GM12878 (cell line): ENCODE results near the gene RADX. TPM values are rescaled to one million over a fixed set of nuclear protein-coding genes. Genes with fewer than 3 reads are reported as not detected.

ENCODE experiments used
- ATAC-seq: fragments of 200-7000 bp; cut with Tn5 transposase; 3 replicates; pipeline ENCODE4 v1.9.1; 2020; ENCODE audit warnings: mild to moderate bottlenecking, moderate library complexity
- BruUV-seq: library from RNA; stranded (reverse); fragments of 400-500 nt; replicated peaks from 2 replicates; lab custom pipeline; 2021; lab: Mats Ljungman, UMichigan
- CTCF ChIA-PET: fragments of 300-600 bp; sonication (Branson Sonifier 250); formaldehyde crosslinking; extraction: SDS; loops from one replicate; lab custom pipeline; 2021; ENCODE audit warnings: inconsistent platforms; lab: Yijun Ruan, JAX
- POLR2A ChIA-PET: fragments of 350-600 bp; formaldehyde crosslinking; extraction: SDS; loops from one replicate; lab custom pipeline; 2021; ENCODE audit warnings: inconsistent platforms; lab: Charles Lee
- RAD21 ChIA-PET: fragments of 300-600 bp; sonication (Branson Sonifier 250); formaldehyde crosslinking; loops from one replicate; lab custom pipeline; 2023; ENCODE audit warnings: antibody characterized with exemption; ENCODE audit not compliant: unreplicated experiment; lab: Charles Lee
- SMC1A ChIA-PET: fragments of 300-600 bp; sonication (Branson Sonifier 250); formaldehyde crosslinking; loops from one replicate; lab custom pipeline; 2023; ENCODE audit not compliant: unreplicated experiment, uncharacterized antibody; lab: Charles Lee
- DNase-seq: peaks from one replicate; pipeline ENCODE4 v3.0.0-alpha.2; 2011; ENCODE audit warnings: low read depth, low spot score
- FAIRE-seq: peaks from 3 replicates; lab custom pipeline; 2011; peaks lifted over from hg19 to GRCh38; lab: Jason Lieb, UNC
- H2AFZ ChIP-seq: 2 replicates; pipeline ENCODE4 v1.6.0; 2011; ENCODE audit warnings: low read depth, low read length, control low read depth; ENCODE audit not compliant: control insufficient read depth
- H3K27ac ChIP-seq: 2 replicates; pipeline ENCODE4 v1.5.1; 2011; ENCODE audit warnings: control low read depth; ENCODE audit not compliant: control insufficient read depth, insufficient read depth
- H3K27me3 ChIP-seq, 2 experiments: replicated peaks in 1 of 2; 2 replicates each; pipeline versions ENCODE4 v1.6.0 to v1.6.1; 2011; ENCODE audit warnings: low read length in 1 of 2; ENCODE audit not compliant: control insufficient read depth in 2 of 2, insufficient read depth in 2 of 2
- H3K36me3 ChIP-seq, 2 experiments: 2 replicates each; pipeline ENCODE4 v1.5.1; 2011; ENCODE audit warnings: low read length in 1 of 2; ENCODE audit not compliant: control insufficient read depth in 2 of 2, insufficient read depth in 2 of 2
- H3K4me1 ChIP-seq: 2 replicates; pipeline ENCODE4 v1.6.1; 2011; ENCODE audit warnings: mild to moderate bottlenecking, low read length, moderate library complexity, mixed read lengths; ENCODE audit not compliant: control insufficient read depth, insufficient read depth
- H3K4me2 ChIP-seq: 2 replicates; pipeline ENCODE4 v1.6.0; 2011; ENCODE audit warnings: control low read depth; ENCODE audit not compliant: control insufficient read depth, insufficient read depth
- H3K4me3 ChIP-seq: fragments of 200-600 bp; sonication (generic); 2 replicates; pipeline ENCODE4 v1.5.1; 2016
- H3K79me2 ChIP-seq: 2 replicates; pipeline ENCODE4 v1.6.0; 2011; ENCODE audit warnings: low read length; ENCODE audit not compliant: control insufficient read depth, insufficient read depth
- H3K9ac ChIP-seq: 2 replicates; pipeline ENCODE4 v1.8.0; 2011; ENCODE audit warnings: low read length, control low read depth, mixed read lengths; ENCODE audit not compliant: control insufficient read depth, insufficient read depth
- H3K9me3 ChIP-seq: replicated peaks from 3 replicates; pipeline ENCODE4 v1.5.1; 2011; ENCODE audit warnings: mild to moderate bottlenecking, low read length; ENCODE audit not compliant: control insufficient read depth, insufficient read depth
- H4K20me1 ChIP-seq: 2 replicates; pipeline ENCODE4 v1.6.0; 2011; ENCODE audit not compliant: control insufficient read depth, insufficient read depth
- CBX3 ChIP-seq: fragments of 200-600 bp; sonication (generic); IDR thresholded peaks from 2 replicates; pipeline ENCODE4 v1.6.1; 2016; ENCODE audit warnings: low read depth, borderline replicate concordance
- CHD4 ChIP-seq: fragments of 200-600 bp; sonication (generic); IDR thresholded peaks from 2 replicates; pipeline ENCODE4 v1.6.1; 2016; ENCODE audit warnings: mild to moderate bottlenecking
- KAT2A ChIP-seq: conservative IDR thresholded peaks from 2 replicates; pipeline ENCODE4 v1.6.1; 2011; ENCODE audit warnings: low read depth, low read length; ENCODE audit not compliant: control insufficient read depth
- KLF5 ChIP-seq: fragments of 450-650 bp; IDR thresholded peaks from 2 replicates; pipeline ENCODE4 v1.6.1; 2014; ENCODE audit warnings: mild to moderate bottlenecking; ENCODE audit not compliant: partially characterized antibody
- PAX5 ChIP-seq: IDR thresholded peaks from 2 replicates; pipeline ENCODE4 v1.6.1; 2011; ENCODE audit warnings: low read depth, low read length, borderline replicate concordance
- SIN3A ChIP-seq: IDR thresholded peaks from 2 replicates; pipeline ENCODE4 v1.6.1; 2012; ENCODE audit warnings: low read depth, low read length, improper control_type of control experiment
- WGBS: methylation state at CpG from one replicate; pipeline ENCODE4 v1.1.6; 2016; ENCODE audit warnings: low lambda C conversion rate; ENCODE audit not compliant: insufficient replicate concordance, insufficient coverage; ENCODE audit errors: missing lambda C conversion rate; 5-methylcytosine and 5-hydroxymethylcytosine counted together
- in situ Hi-C: fragments of 300-500 bp; cut with MboI; formaldehyde crosslinking; loops from 9 replicates; pipeline ENCODE4 v1.14.3; 2018; ENCODE audit warnings: mixed read lengths
- intact Hi-C: fragments of 100-400 bp; cut with micrococcal nuclease; formaldehyde crosslinking; loops from one replicate; pipeline ENCODE4 v1.14.2; 2022; ENCODE audit not compliant: unreplicated experiment
- polyA plus RNA-seq, 11 experiments: library from polyadenylated mRNA; depleted of rRNA in 4 of 11; unstranded in 6 of 11; stranded (reverse) in 5 of 11; fragments of >200 nt; fragmentation: Nextera tagmentation in 4 of 11; fragmentation: Illumina TruSeq in 1 of 11; extraction: Ambion mirVana in 4 of 11; extraction: Trizol in 1 of 11; gene quantifications; 1 replicate in 1 of 11; 2 replicates in 10 of 11; pipeline versions ENCODE4 v1.2.1 to v1.2.3, GENCODE V29; 2011 to 2016; ENCODE audit warnings: inconsistent platforms in 2 of 11, missing spikeins in 2 of 11, low read depth in 1 of 11
- total RNA-seq, 4 experiments: library from RNA; depleted of rRNA in 3 of 4; stranded (reverse); fragments of >200 nt in 3 of 4; fragmentation: Illumina TruSeq in 1 of 4; extraction: Trizol in 1 of 4; gene quantifications; 2 replicates each; pipeline versions ENCODE4 v1.2.1 to v1.2.3, GENCODE V29; 2013 to 2021
- TF ChIP-seq, protein P1 (sequence below): fragments of 450-650 bp; IDR thresholded peaks from 2 replicates; pipeline ENCODE4 v1.6.1; 2017; ENCODE audit warnings: antibody characterized with exemption, mild to moderate bottlenecking, moderate library complexity

RADX gene
- total and polyA plus RNA-seq, 10 of the 15 experiments (the other 5 are each of a cell fraction or from before 2014, with no cell fraction given), result 4.3 to 24.2 (median 12.4) TPM

DNA sequence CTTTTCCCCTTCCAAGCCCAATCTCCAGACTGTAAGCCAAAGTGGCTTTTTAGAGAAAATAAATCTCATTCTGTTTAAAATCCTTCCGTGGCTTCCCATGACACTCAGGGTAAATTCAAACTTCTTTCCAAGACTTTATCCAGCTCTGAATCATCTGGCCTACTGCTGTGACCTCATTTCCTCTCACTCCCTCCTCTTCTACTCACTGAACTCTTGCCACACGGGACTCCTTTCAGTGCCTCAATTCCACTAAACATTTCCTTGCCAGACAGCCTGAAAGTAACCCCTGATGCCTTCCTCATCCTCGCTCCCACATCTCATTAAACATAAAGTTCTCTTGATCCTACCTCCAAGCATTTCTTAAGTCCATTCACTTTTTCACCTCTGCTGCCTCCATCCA lies 86.9 kb downstream of the RADX start:
- H3K27me3 ChIP-seq, result no peaks in the 10 kb centered on the region
- H4K20me1 ChIP-seq, result no peaks in the 10 kb centered on the region
- TF ChIP-seq CHD4, result no peak
- TF ChIP-seq PAX5, result no peak
- TF ChIP-seq CBX3, result no peak
- no peak for TF ChIP-seq KLF5
- no peak for TF ChIP-seq KAT2A
- TF ChIP-seq, protein P1, sequence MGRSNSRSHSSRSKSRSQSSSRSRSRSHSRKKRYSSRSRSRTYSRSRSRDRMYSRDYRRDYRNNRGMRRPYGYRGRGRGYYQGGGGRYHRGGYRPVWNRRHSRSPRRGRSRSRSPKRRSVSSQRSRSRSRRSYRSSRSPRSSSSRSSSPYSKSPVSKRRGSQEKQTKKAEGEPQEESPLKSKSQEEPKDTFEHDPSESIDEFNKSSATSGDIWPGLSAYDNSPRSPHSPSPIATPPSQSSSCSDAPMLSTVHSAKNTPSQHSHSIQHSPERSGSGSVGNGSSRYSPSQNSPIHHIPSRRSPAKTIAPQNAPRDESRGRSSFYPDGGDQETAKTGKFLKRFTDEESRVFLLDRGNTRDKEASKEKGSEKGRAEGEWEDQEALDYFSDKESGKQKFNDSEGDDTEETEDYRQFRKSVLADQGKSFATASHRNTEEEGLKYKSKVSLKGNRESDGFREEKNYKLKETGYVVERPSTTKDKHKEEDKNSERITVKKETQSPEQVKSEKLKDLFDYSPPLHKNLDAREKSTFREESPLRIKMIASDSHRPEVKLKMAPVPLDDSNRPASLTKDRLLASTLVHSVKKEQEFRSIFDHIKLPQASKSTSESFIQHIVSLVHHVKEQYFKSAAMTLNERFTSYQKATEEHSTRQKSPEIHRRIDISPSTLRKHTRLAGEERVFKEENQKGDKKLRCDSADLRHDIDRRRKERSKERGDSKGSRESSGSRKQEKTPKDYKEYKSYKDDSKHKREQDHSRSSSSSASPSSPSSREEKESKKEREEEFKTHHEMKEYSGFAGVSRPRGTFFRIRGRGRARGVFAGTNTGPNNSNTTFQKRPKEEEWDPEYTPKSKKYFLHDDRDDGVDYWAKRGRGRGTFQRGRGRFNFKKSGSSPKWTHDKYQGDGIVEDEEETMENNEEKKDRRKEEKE, result no peak
- TF ChIP-seq SIN3A, result no peak
- H3K36me3 ChIP-seq, result no peaks in the 10 kb centered on the region
- no peak for DNase-seq
- in situ Hi-C loops, result no loop called here
- intact Hi-C loops, result no loop called here
- BruUV-seq, result no TSS peak
- ChIA-PET RAD21 (no interaction called here), POLR2A (no interaction called here), SMC1A (interaction anchor here (1.4 kb wide), 1 partner anchor 19 kb away, joined by 3 read pairs; no protein-coding TSS in a partner anchor), CTCF (no interaction called here)
- no peak overlapping the region for H3K4me3 ChIP-seq
- no peaks in the 10 kb centered on the region for H3K9me3 ChIP-seq
- no peak for FAIRE-seq
- H3K27ac ChIP-seq, result no peak overlapping the region
- no peak overlapping the region for H3K9ac ChIP-seq
- H3K4me2 ChIP-seq, result no peak overlapping the region
- no peak overlapping the region for H2AFZ ChIP-seq
- no peaks in the 10 kb centered on the region for H3K79me2 ChIP-seq
- WGBS, result 63% methylated on average over 3 of the region's 3 CpGs
- no peaks in the 10 kb centered on the region for H3K4me1 ChIP-seq
- no peak for ATAC-seq
